Measurements from ENCODE around the gene LRRC8E.

LRRC8E gene

GRCh38 chr19:7888826-7889217 lies 512 bp downstream of the LRRC8E start:
- no peak for DNase-seq

DNA sequence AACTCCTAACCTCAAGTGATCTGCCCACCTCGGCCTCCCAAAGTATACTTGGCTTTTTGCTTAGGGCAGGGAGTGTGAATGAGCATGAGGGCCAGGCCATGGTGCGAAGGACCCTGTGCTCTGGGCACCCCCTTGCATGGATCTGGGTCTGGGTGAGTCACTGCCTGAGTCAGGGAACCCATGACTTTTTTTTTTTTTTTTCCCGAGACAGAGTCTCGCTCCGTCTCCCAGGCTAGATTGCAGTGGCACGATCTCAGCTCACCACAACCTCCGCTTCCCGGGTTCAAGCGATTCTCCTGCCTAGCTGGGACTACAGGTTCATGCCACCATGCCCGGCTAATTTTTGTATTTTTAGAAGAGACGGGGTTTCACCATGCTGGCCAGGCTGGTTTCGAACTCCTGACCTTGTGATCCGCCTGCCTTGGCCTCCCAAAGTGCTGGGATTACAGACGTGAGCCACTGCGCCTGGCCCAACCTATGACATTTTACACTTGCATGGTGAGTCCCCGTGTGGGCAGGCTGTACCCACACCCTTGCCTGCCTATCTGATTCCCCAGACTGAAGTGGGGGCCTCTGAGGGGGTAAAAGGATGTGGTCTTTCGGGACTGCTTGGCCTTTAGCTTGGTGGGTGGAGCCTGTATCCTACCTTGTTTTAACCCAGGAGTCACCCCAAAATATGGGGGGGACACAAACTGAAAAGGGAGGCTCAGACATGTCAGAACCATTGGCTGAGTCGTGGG lies 5.2 kb downstream of the LRRC8E start:
- peak; percentile 37 for DNase-seq

- no peak for DNase-seq
Measured at GRCh38 chr19:7894612-7895309, 6.5 kb downstream of the LRRC8E start.

DNA sequence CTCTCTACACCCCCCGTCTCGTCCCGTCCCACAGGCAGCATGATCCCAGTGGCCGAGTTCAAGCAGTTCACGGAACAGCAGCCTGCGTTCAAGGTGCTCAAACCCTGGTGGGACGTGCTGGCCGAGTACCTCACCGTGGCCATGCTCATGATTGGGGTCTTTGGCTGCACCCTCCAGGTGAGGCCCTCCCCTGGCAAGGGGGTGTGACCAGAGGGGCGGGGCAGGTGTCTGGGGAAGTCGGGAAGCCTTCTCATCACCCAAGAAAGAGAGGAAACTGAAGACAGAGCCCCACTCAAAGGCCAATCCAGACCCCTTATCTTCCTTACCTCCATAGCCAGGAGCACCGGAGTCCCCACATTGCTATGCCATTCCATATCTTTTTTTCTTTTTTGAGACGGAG lies 7.3 kb downstream of the LRRC8E start:
- no peak for DNase-seq

GRCh38 chr19:7897292-7897691 lies 9.0 kb downstream of the LRRC8E start:
- no peak for DNase-seq

GRCh38 chr19:7898967-7899366 lies 10.7 kb downstream of the LRRC8E start:
- DNase-seq = no peak

DNA sequence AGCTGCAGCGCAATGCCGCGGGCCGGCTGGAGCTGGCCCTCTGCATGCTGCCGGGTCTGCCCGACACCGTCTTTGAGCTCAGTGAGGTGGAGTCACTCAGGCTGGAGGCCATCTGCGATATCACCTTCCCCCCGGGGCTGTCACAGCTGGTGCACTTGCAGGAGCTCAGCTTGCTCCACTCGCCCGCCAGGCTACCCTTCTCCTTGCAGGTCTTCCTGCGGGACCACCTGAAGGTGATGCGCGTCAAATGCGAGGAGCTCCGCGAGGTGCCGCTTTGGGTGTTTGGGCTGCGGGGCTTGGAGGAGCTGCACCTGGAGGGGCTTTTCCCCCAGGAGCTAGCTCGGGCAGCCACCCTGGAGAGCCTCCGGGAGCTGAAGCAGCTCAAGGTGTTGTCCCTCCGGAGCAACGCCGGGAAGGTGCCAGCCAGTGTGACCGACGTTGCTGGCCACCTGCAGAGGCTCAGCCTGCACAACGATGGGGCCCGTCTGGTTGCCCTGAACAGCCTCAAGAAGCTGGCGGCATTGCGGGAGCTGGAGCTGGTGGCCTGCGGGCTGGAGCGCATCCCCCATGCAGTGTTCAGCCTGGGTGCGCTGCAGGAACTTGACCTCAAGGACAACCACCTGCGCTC lies 11.6 kb downstream of the LRRC8E start:
- DNase-seq = no peak

GRCh38 chr19:7900401-7900870 lies 12.1 kb downstream of the LRRC8E start:
- DNase-seq = no peak

DNA sequence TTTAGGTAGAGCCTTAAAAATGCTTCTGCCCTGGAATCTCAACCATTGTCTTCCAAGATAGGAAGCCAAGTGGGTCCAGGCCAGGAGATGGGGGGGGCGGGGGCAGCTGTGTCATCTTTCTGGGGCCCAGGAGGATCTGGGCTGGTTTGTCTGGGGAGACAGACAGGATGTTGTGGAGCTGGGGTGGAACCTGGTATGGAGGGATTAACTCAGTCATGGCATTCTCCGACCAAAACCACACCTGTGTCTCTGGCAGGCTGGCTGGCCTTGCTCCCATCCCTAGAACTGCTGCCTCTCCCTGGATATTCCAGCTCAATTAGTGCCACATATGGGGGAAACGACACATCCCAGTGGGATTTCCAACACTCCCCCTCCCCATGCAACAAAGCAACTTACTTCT lies 12.6 kb downstream of the LRRC8E start:
- DNase-seq = no peak

DNA sequence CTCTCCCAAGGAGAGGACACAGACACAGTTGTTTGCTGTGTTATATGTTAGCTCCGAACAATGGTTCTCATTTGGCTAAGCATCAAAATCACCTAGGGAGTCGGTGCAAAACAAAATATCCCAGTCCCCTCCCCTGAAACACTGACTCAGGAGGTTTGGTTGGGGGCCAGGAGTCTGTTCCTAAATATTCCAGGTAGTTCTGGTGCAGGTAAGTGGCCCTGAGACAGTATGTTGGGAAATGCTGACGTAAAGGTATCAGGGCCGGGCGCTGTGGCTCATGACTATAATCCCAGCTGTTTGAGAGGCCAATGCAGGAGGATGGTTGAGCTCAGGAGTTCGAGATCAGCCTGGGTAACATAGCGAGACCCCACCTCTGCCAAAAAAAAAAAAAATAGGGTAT lies 13.0 kb downstream of the LRRC8E start:
- DNase-seq = no peak

DNA sequence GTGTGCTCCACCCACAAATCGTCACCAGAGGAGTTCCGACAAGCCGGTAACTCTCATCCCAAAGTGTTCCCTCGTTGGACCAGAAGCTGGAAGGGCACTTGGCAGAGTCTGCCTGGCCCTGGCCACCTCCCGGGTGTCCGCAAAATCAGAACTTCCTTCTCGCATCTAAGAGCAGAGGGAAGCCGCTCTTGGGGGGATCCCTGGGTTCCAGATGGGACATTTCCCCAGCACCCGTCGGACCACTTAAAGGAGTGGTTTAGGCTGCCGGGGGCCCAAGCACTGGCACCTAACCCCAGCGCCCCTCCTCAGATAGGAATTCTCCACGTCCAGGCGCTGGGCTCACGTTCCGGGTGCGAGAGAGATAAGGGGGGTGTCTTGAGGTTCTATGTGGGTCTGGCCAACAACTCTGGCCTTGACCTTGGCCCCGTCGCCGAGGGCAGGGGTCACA lies 14.5 kb downstream of the LRRC8E start:
- no peak for DNase-seq

GRCh38 chr19:7903244-7904073 lies 15.1 kb downstream of the LRRC8E start, which contains the start of gene MAP2K7:
Gene MAP2K7, plus strand, starts transcription at chr19:7903877. Its CDS starts 68 bp downstream, at chr19:7903945.
- peak; percentile 100 for DNase-seq

- DNase-seq = no peak
Measured at GRCh38 chr19:7904074-7905020, 16.0 kb downstream of the LRRC8E start.

- DNase-seq = no peak
Measured at GRCh38 chr19:7905268-7905667, 17.0 kb downstream of the LRRC8E start.

- no peak for DNase-seq
Measured at GRCh38 chr19:7905859-7906258, 17.5 kb downstream of the LRRC8E start.

GRCh38 chr19:7907122-7907521 lies 18.8 kb downstream of the LRRC8E start:
- DNase-seq = no peak

- DNase-seq = no peak
Measured at GRCh38 chr19:7907544-7907943, 19.2 kb downstream of the LRRC8E start.

GRCh38 chr19:7908078-7908699 lies 19.9 kb downstream of the LRRC8E start:
- no peak for DNase-seq

DNA sequence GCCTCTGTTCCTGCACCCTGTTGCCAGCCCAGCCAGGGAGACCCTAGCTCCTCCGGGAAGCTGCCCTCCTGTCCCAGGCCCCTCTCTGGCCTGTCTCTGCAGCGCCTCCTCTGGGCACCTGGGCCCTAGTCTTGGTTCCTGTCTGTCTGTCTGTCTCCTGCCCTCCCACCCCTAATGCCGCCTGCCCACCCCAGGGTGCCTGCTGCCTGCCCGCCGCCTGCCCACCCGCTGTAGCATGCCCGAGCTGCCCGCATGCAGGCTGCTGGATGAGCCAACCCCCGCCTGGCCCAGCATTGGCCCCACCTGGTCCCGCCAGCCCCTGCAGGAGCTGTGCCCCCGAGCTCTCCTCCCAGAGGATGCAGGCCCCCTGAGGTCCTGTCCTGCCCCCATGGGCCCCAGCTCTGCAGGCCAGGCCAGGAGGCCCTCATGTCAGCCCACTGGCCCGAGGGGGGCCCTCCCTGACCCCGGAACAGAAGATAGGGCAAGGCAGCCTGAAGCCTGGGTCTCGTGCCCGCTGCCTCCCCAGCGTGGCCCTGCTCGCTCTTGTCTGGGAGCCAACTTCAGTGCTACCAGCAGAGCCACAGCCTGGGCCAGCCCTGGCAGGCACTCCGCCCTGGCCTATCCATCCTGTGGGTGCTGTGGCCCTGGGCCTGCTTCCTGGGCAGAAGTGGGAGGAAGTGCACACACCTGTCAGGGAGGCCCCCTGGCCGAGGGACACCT lies 20.6 kb downstream of the LRRC8E start:
- DNase-seq = no peak

- no peak for DNase-seq
Measured at GRCh38 chr19:7909471-7910067, 21.3 kb downstream of the LRRC8E start.
